Omental fat pad (tissue), 4 donors: ENCODE data around the gene CST11. TPM values are rescaled to one million over a fixed set of nuclear protein-coding genes. Genes with fewer than 3 reads are reported as not detected.

Experiments used
- ATAC-seq: fragments of 150-250 bp; one replicate; pipeline ENCODE4 v1.9.1; 2016; ENCODE audit warnings: mild to moderate bottlenecking, moderate library complexity; ENCODE audit not compliant: low FRiP score
- DNase-seq: peaks from one replicate; pipeline ENCODE4 v3.0.0-alpha.2; 2019; ENCODE audit warnings: low spot score
- CTCF ChIP-seq, 3 donors: fragments of 450-650 bp; IDR thresholded peaks; one replicate each; pipeline ENCODE4 v1.5.1; 2016 to 2017; ENCODE audit warnings: antibody characterized with exemption in 3 of 3, mild to moderate bottlenecking in 3 of 3, moderate library complexity in 2 of 3
- total RNA-seq, 4 donors: library from RNA; depleted of rRNA; stranded (reverse); fragments of >200 nt; gene quantifications; one replicate each; pipeline ENCODE4 v1.1.0, GENCODE V29; 2016

Gene CST11
- total RNA-seq, 4 donors from 2014 or later: not detected

- DNase-seq (no peak), ATAC-seq (no peak)
- TF ChIP-seq CTCF (IDR thresholded peaks at IDR 0.05): no peak
These were observed 8.5 kb upstream of the CST11 start for GRCh38 chr20:23461180-23461579.

GRCh38 chr20:23459461-23460150, 6.9 kb upstream of the CST11 start:
- no peak for TF ChIP-seq CTCF (IDR thresholded peaks at IDR 0.05)
- ATAC-seq: no peak

DNA sequence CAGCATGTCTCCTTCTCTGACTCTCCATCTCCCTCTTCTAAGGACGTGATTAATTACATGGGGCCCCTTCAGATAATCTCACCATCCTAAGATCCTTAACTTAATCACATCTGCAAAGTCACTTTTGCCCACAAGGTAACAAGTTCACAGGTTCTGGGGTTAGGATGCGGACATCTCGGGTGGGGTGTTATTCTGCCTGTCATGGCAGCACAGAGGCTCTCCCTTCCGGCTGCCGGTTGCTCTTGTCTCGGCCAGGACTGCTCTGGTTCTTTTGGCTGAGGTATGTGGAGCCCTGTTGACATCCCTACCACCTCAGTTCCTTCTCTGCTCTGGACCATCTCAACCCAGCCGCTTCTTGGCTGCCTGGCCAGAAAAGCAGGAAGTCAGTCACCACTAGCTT, 4.2 kb upstream of the CST11 start:
- no peak for TF ChIP-seq CTCF (IDR thresholded peaks at IDR 0.05)
- ATAC-seq (no peak), DNase-seq (no peak)

More at GRCh38 chr20:23459461-23460150, 6.9 kb upstream of the CST11 start:
- no peak for DNase-seq

DNA sequence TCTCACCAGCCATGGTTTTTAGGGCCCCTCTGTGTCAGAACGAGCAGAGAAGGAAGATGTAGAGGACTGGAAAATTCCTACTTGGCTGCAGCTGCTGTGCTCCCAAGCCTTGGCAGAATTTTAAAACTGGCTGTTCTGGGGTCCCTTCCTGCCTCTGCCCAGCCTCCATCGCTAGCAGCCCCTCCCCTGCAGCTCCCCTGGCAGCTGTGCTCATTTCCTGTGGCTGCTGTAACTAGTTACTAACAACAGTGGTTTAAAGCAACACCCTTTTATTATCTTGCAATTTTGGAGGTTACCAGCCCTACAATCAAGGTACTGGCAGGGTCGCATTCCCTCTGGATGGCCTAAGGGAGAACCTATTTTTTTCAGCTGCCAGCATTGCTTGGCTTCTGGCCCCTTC, 3.7 kb upstream of the CST11 start:
- no peak for DNase-seq
- no peak for ATAC-seq
- TF ChIP-seq CTCF (IDR thresholded peaks at IDR 0.05): no peak

DNA sequence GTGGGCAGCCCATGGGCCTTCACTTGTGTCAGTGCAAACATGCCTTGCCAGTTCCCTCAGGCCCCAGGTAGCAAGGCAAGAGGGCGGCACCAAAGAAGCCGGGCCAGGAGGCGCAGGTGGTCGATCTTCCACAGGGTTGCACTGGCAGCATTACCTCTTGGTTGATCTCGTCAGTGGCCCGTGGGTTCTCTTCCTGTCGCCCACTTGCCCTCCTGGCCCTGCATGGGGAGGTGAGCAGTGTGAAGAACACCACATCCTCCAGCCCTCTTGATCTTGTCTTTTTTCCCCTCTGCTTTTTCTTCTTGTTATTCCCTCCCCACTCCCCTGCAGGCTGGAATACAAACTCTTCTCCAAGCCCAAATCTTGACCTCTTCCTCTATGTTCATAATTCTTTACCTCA, 3.0 kb upstream of the CST11 start:
- TF ChIP-seq CTCF (IDR thresholded peaks at IDR 0.05): no peak
- ATAC-seq (no peak), DNase-seq (no peak)

GRCh38 chr20:23454816-23455215, 2.1 kb upstream of the CST11 start:
- TF ChIP-seq CTCF (IDR thresholded peaks at IDR 0.05): no peak
- ATAC-seq (no peak), DNase-seq (no peak)
